GM12878 (cell line): ENCODE measurements around the gene EEFSEC.

Experiments used
- CBX5 ChIP-seq: sonication (generic); IDR thresholded peaks from 2 replicates; pipeline ENCODE4 v1.6.1; 2016; ENCODE audit warnings: low read depth, moderate library complexity, mild to moderate bottlenecking, inconsistent platforms
- HDAC6 ChIP-seq: fragments of 200-600 bp; sonication (generic); IDR thresholded peaks from one replicate; pipeline ENCODE4 v1.8.0; 2017; ENCODE audit warnings: antibody characterized with exemption; ENCODE audit not compliant: unreplicated experiment
- POLR2A ChIP-seq: IDR thresholded peaks from 2 replicates; pipeline ENCODE4 v1.6.1; 2011; ENCODE audit warnings: low read depth, mild to moderate bottlenecking, low read length
- POLR2AphosphoS2 ChIP-seq: IDR thresholded peaks from 2 replicates; pipeline ENCODE4 v1.6.1; 2011; ENCODE audit warnings: low read depth, mild to moderate bottlenecking, low read length, improper control_type of control experiment, moderate library complexity
- RFX5 ChIP-seq: IDR thresholded peaks from 2 replicates; pipeline ENCODE4 v1.6.1; 2011; ENCODE audit warnings: low read depth, low read length, improper control_type of control experiment
- SMC3 ChIP-seq: IDR thresholded peaks from 2 replicates; pipeline ENCODE4 v1.6.1; 2011; ENCODE audit warnings: low read length, improper control_type of control experiment, borderline replicate concordance
- TF ChIP-seq, protein P1 (sequence below): fragments of 150-350 bp; IDR thresholded peaks from 2 replicates; pipeline ENCODE4 v1.6.1; 2016; ENCODE audit warnings: low read depth, low read length
- TF ChIP-seq, protein P2 (sequence below): IDR thresholded peaks from 2 replicates; pipeline ENCODE4 v1.6.1; 2012; ENCODE audit warnings: low read depth, low read length, improper control_type of control experiment
- TF ChIP-seq, protein P3 (sequence below), 3 experiments: IDR thresholded peaks in 2 of 3; conservative IDR thresholded peaks in 1 of 3; 2 replicates each; pipeline ENCODE4 v1.5.1; 2011; ENCODE audit warnings: low read depth in 3 of 3, low read length in 3 of 3, mild to moderate bottlenecking in 3 of 3, control low read depth in 2 of 3, moderate library complexity in 2 of 3, inconsistent platforms in 1 of 3, mixed read lengths in 1 of 3; ENCODE audit not compliant: control insufficient read depth in 2 of 3, insufficient read depth in 1 of 3; ENCODE audit errors: extremely low read depth in 1 of 3

DNA sequence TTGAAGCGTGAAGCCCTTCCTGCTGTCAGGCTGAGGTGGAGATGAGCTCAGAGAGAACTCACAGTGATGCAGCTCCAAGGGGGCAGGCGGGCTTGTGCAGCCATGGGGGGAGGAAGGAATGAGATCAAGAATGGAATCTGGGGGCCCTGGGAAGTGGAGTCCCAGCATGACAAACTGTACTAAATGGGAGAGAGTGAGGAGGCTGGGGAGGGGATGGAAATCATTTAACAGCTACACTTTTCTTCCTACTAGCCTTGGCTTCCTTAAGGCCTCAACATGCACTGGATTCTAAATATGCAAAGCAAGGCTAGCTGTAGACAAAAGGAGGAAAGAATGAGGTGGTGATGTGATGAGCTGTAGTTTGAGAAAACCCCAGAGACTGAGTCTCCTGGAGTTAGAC is 133.9 kb downstream of the EEFSEC start:
- TF ChIP-seq SMC3, result no peak
- no peak for TF ChIP-seq HDAC6
- TF ChIP-seq, protein P1, sequence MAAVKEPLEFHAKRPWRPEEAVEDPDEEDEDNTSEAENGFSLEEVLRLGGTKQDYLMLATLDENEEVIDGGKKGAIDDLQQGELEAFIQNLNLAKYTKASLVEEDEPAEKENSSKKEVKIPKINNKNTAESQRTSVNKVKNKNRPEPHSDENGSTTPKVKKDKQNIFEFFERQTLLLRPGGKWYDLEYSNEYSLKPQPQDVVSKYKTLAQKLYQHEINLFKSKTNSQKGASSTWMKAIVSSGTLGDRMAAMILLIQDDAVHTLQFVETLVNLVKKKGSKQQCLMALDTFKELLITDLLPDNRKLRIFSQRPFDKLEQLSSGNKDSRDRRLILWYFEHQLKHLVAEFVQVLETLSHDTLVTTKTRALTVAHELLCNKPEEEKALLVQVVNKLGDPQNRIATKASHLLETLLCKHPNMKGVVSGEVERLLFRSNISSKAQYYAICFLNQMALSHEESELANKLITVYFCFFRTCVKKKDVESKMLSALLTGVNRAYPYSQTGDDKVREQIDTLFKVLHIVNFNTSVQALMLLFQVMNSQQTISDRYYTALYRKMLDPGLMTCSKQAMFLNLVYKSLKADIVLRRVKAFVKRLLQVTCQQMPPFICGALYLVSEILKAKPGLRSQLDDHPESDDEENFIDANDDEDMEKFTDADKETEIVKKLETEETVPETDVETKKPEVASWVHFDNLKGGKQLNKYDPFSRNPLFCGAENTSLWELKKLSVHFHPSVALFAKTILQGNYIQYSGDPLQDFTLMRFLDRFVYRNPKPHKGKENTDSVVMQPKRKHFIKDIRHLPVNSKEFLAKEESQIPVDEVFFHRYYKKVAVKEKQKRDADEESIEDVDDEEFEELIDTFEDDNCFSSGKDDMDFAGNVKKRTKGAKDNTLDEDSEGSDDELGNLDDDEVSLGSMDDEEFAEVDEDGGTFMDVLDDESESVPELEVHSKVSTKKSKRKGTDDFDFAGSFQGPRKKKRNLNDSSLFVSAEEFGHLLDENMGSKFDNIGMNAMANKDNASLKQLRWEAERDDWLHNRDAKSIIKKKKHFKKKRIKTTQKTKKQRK, result no peak
- no peak for TF ChIP-seq CBX5
- no peak for TF ChIP-seq POLR2A
- TF ChIP-seq, protein P2, sequence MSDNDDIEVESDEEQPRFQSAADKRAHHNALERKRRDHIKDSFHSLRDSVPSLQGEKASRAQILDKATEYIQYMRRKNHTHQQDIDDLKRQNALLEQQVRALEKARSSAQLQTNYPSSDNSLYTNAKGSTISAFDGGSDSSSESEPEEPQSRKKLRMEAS, result no peak
- no peak for TF ChIP-seq POLR2AphosphoS2
- TF ChIP-seq, protein P3, sequence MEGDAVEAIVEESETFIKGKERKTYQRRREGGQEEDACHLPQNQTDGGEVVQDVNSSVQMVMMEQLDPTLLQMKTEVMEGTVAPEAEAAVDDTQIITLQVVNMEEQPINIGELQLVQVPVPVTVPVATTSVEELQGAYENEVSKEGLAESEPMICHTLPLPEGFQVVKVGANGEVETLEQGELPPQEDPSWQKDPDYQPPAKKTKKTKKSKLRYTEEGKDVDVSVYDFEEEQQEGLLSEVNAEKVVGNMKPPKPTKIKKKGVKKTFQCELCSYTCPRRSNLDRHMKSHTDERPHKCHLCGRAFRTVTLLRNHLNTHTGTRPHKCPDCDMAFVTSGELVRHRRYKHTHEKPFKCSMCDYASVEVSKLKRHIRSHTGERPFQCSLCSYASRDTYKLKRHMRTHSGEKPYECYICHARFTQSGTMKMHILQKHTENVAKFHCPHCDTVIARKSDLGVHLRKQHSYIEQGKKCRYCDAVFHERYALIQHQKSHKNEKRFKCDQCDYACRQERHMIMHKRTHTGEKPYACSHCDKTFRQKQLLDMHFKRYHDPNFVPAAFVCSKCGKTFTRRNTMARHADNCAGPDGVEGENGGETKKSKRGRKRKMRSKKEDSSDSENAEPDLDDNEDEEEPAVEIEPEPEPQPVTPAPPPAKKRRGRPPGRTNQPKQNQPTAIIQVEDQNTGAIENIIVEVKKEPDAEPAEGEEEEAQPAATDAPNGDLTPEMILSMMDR (IDR thresholded peaks at IDR 0.05 in 2 of 3, conservative IDR thresholded peaks at IDR 0.05 in 1 of 3; ENCODE audit: control insufficient read depth in 2 of 3, extremely low read depth in 1 of 3, insufficient read depth in 1 of 3, low read depth in 3 of 3, low read length in 3 of 3), result no peak
- no peak for TF ChIP-seq RFX5
